CD14-positive monocyte (primary cell): Measurements from ENCODE around the gene TUBA1C. TPM values are rescaled to one million over a fixed set of nuclear protein-coding genes. Genes with fewer than 3 reads are reported as not detected.
A peak's percentile ranks its signal among the peaks of the same experiment; 100 is the strongest.
"Not testable (repeated sequence)": the region's sequence is repeated elsewhere in the genome, so short reads cannot be mapped to it uniquely, and the experiment has no call there.

Experiments used
- DNase-seq, 3 donors: peaks; one replicate each; pipeline ENCODE4 v3.0.0-alpha.2; 2011 to 2022
- H2AFZ ChIP-seq: 2 replicates; pipeline ENCODE4 v1.6.0; 2012; ENCODE audit warnings: mild to moderate bottlenecking, low read depth, low read length, inconsistent platforms; ENCODE audit not compliant: insufficient read depth, poor library complexity, severe bottlenecking
- H3K27ac ChIP-seq, 2 donors: 1 replicate in 1 of 2; 2 replicates in 1 of 2; pipeline ENCODE4 v1.5.1; 2012 to 2013; ENCODE audit warnings: low read length in 2 of 2, control low read depth in 1 of 2, inconsistent platforms in 1 of 2, low read depth in 1 of 2, mild to moderate bottlenecking in 1 of 2
- H3K27me3 ChIP-seq, 2 donors: one replicate each; pipeline versions ENCODE4 v1.6.0 to v1.6.1; 2011 to 2013; ENCODE audit warnings: low read length in 2 of 2; ENCODE audit not compliant: control insufficient read depth in 2 of 2, insufficient read depth in 2 of 2
- H3K36me3 ChIP-seq, 2 donors: replicated peaks in 1 of 2; 1 replicate in 1 of 2; 2 replicates in 1 of 2; pipeline versions ENCODE4 v1.5.1 to v1.6.1; 2012 to 2013; ENCODE audit warnings: low read length in 2 of 2, control low read depth in 1 of 2, inconsistent platforms in 1 of 2, mild to moderate bottlenecking in 1 of 2; ENCODE audit not compliant: insufficient read depth in 2 of 2, control insufficient read depth in 1 of 2
- H3K4me1 ChIP-seq, 2 donors: 1 replicate in 1 of 2; 2 replicates in 1 of 2; pipeline versions ENCODE4 v1.5.1 to v1.6.1; 2012 to 2013; ENCODE audit warnings: low read length in 2 of 2, control low read depth in 1 of 2, inconsistent platforms in 1 of 2, mild to moderate bottlenecking in 1 of 2, moderate library complexity in 1 of 2; ENCODE audit not compliant: insufficient read depth in 2 of 2, control insufficient read depth in 1 of 2
- H3K4me2 ChIP-seq: replicated peaks from 2 replicates; pipeline ENCODE3; 2012; ENCODE audit warnings: low read length, moderate library complexity, mild to moderate bottlenecking; ENCODE audit not compliant: poor library complexity, severe bottlenecking; ENCODE audit errors: extremely low read depth
- H3K4me3 ChIP-seq, 3 experiments: fragments of 200-600 bp in 1 of 3; sonication (generic) in 1 of 3; replicated peaks in 1 of 3; 1 replicate in 2 of 3; 2 replicates in 1 of 3; pipeline ENCODE4 v1.5.1; 2011 to 2013; ENCODE audit warnings: low read length in 3 of 3, mild to moderate bottlenecking in 3 of 3, control low read depth in 2 of 3, low read depth in 2 of 3, inconsistent platforms in 1 of 3, moderate library complexity in 1 of 3
- H3K79me2 ChIP-seq: 2 replicates; pipeline ENCODE4 v1.6.0; 2012; ENCODE audit warnings: mild to moderate bottlenecking, control low read depth, inconsistent platforms, low read length, moderate library complexity; ENCODE audit not compliant: insufficient read depth
- H3K9ac ChIP-seq: 2 replicates; pipeline ENCODE4 v1.6.0; 2017; ENCODE audit warnings: low read length, mild to moderate bottlenecking; ENCODE audit not compliant: insufficient read depth, poor library complexity, severe bottlenecking
- H3K9me3 ChIP-seq, 2 donors: replicated peaks in 1 of 2; 1 replicate in 1 of 2; 2 replicates in 1 of 2; pipeline versions ENCODE4 v1.5.1 to v1.6.1; 2012 to 2013; ENCODE audit warnings: low read length in 2 of 2, control low read depth in 1 of 2; ENCODE audit not compliant: control insufficient read depth in 1 of 2, insufficient read depth in 1 of 2
- H4K20me1 ChIP-seq: 2 replicates; pipeline ENCODE4 v1.6.0; 2012; ENCODE audit warnings: mild to moderate bottlenecking, low read length, control low read depth, moderate library complexity; ENCODE audit not compliant: insufficient read depth
- H3K27ac Mint-ChIP-seq, 7 donors: one replicate each; pipeline ENCODE4 v1.8.0; 2020; ENCODE audit warnings: mild to moderate bottlenecking in 7 of 7, mixed read lengths in 7 of 7, moderate library complexity in 6 of 7, inconsistent platforms in 2 of 7
- H3K27me3 Mint-ChIP-seq, 3 donors: one replicate each; pipeline ENCODE4 v1.8.0; 2021 to 2022; ENCODE audit warnings: low read depth in 3 of 3, mild to moderate bottlenecking in 3 of 3, mixed read lengths in 3 of 3, moderate library complexity in 3 of 3, inconsistent platforms in 1 of 3
- H3K36me3 Mint-ChIP-seq, 2 donors: one replicate each; pipeline ENCODE4 v1.8.0; 2020; ENCODE audit warnings: mixed read lengths in 2 of 2, inconsistent platforms in 1 of 2, mild to moderate bottlenecking in 1 of 2
- H3K4me1 Mint-ChIP-seq: one replicate; pipeline ENCODE4 v1.8.0; 2020; ENCODE audit warnings: mild to moderate bottlenecking, mixed read lengths
- H3K4me3 Mint-ChIP-seq, 2 donors: one replicate each; pipeline ENCODE4 v1.8.0; 2020; ENCODE audit warnings: mild to moderate bottlenecking in 2 of 2, mixed read lengths in 2 of 2, moderate library complexity in 1 of 2
- H3K9me3 Mint-ChIP-seq, 7 donors: one replicate each; pipeline ENCODE4 v1.8.0; 2020 to 2022; ENCODE audit warnings: mixed read lengths in 7 of 7, mild to moderate bottlenecking in 6 of 7, moderate library complexity in 6 of 7, inconsistent platforms in 2 of 7
- WGBS: methylation state at CpG from one replicate; pipeline ENCODE4 v1.1.5; 2013; ENCODE audit warnings: missing lambda C conversion rate; ENCODE audit not compliant: insufficient coverage; 5-methylcytosine and 5-hydroxymethylcytosine counted together
- intact Hi-C, 2 donors: fragments of 100-400 bp; cut with micrococcal nuclease; formaldehyde crosslinking; loops; one replicate each; pipeline versions ENCODE4 v1.15.0 to v1.15.1; 2023
- polyA plus RNA-seq, 3 donors: library from polyadenylated mRNA; depleted of rRNA in 1 of 3; unstranded in 2 of 3; stranded (reverse) in 1 of 3; fragments of 300-500 nt in 2 of 3; fragments of >200 nt in 1 of 3; fragmentation: Illumina TruSeq in 2 of 3; gene quantifications; 1 replicate in 2 of 3; 2 replicates in 1 of 3; pipeline ENCODE4 v1.2.3, GENCODE V29; 2012 to 2021
- TF ChIP-seq, protein P1 (sequence below): fragments of 200-600 bp; IDR thresholded peaks from one replicate; pipeline ENCODE4 v1.8.0; 2022; ENCODE audit warnings: antibody characterized with exemption, mild to moderate bottlenecking

Gene TUBA1C
- polyA plus RNA-seq, 3 donors, result 53.7 to 263 (median 61.0) TPM

DNA sequence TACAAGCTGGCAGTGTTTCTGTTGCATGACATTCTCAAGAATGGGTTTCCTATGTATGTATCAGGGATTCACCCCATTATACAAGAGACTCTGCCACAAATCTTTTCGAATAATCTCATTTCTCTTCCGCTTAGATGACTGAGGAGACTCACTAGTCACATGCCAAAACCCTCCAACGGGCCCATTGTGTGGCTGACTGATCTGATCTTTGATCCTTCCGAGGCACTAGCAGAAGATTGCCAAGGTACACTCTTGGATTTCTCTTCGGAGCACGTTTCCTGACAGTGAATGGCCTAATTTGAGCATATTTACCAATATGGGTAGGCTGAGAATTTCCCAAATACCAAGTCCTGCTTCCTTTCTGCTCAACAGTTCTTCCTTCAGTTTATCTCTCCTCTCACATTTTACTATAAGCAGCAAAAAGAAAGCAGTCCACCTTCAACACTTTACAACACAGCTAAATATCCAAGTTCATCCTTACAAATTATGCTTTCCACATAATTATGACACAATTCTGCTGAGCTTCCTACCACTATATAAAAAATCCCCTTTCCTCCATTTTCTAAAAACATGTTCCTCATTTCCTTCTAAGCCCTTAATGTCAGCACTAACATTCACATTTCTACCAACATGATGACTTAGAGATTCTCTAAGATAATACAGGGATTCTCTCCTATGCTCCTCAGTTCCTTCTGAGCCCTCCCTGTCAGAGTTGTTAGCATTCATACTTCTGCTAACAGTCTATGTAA, 41.1 kb downstream of the TUBA1C start:
- Mint-ChIP-seq H3K4me3 (no peak overlapping the region), H3K4me1 (peaks cover 6% of the 10 kb centered on the region), H3K27me3 (peaks cover 14 to 29% (median 25%) of the 10 kb centered on the region in 3 donors), H3K36me3 (no peaks in the 10 kb centered on the region), H3K27ac (peak overlapping the region in 1 of 7 donors; percentile 7), H3K9me3 (peaks cover 0 to 1% (median 0%) of the 10 kb centered on the region in 7 donors)
- Histone ChIP-seq H3K9ac (no peak overlapping the region), H3K4me3 (no peak overlapping the region), H3K4me1 (no peaks in the 10 kb centered on the region), H3K27me3 (peaks cover 2 to 20% of the 10 kb centered on the region in 2 donors), H3K4me2 (no peak overlapping the region), H3K9me3 (no peaks in the 10 kb centered on the region), H3K79me2 (no peaks in the 10 kb centered on the region), H3K27ac (no peak overlapping the region), H4K20me1 (no peaks in the 10 kb centered on the region), H2AFZ (peak overlapping the region; percentile 63), H3K36me3 (no peaks in the 10 kb centered on the region)
- intact Hi-C loops, result no loop called here
- DNase-seq, result peak in 2 of 3 donors; percentile 27 to 58
- 93% methylated on average over 2 of the region's 6 CpGs for WGBS
- TF ChIP-seq, protein P1, sequence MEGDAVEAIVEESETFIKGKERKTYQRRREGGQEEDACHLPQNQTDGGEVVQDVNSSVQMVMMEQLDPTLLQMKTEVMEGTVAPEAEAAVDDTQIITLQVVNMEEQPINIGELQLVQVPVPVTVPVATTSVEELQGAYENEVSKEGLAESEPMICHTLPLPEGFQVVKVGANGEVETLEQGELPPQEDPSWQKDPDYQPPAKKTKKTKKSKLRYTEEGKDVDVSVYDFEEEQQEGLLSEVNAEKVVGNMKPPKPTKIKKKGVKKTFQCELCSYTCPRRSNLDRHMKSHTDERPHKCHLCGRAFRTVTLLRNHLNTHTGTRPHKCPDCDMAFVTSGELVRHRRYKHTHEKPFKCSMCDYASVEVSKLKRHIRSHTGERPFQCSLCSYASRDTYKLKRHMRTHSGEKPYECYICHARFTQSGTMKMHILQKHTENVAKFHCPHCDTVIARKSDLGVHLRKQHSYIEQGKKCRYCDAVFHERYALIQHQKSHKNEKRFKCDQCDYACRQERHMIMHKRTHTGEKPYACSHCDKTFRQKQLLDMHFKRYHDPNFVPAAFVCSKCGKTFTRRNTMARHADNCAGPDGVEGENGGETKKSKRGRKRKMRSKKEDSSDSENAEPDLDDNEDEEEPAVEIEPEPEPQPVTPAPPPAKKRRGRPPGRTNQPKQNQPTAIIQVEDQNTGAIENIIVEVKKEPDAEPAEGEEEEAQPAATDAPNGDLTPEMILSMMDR, result no peak

DNA sequence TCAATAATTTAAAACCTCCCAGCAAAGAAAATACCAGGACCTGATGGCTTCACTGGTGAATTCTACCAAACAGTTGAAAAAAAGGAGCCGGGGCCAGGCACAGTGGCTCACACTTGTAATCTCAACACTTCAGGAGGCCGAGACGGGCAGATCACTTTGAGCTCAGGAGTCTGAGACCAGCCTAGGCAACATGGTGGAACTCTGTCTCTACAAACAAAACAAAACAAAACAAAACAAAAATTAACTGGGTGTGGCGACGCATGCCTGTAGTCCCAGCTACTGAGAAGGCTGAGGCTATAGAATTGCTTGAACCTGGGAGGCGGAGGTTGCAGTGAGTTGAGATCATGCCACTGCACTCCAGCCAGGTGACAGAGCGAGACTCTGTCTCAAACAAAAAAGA, 44.5 kb downstream of the TUBA1C start:
- no peaks in the 10 kb centered on the region for H4K20me1 ChIP-seq
- DNase-seq, result no peak
- H3K27me3 ChIP-seq, result peaks cover 2 to 7% of the 10 kb centered on the region in 2 donors
- no peaks in the 10 kb centered on the region for H3K9me3 ChIP-seq
- H3K79me2 ChIP-seq, result no peaks in the 10 kb centered on the region
- intact Hi-C loops, result no loop called here
- TF ChIP-seq, protein P1, result no peak
- H3K4me1 Mint-ChIP-seq, result peaks cover 6% of the 10 kb centered on the region
- no peak overlapping the region for H3K9ac ChIP-seq
- H3K4me1 ChIP-seq, result no peaks in the 10 kb centered on the region
- H3K36me3 ChIP-seq, result no peaks in the 10 kb centered on the region
- H3K4me3 Mint-ChIP-seq, result no peak overlapping the region
- peaks cover 17 to 22% (median 20%) of the 10 kb centered on the region in 3 donors for H3K27me3 Mint-ChIP-seq
- no peak overlapping the region for H2AFZ ChIP-seq
- no peak overlapping the region for H3K27ac Mint-ChIP-seq
- H3K4me2 ChIP-seq, result no peak overlapping the region
- H3K27ac ChIP-seq, result no peak overlapping the region
- peaks cover 0 to 2% (median 0%) of the 10 kb centered on the region in 7 donors for H3K9me3 Mint-ChIP-seq
- H3K36me3 Mint-ChIP-seq, result no peaks in the 10 kb centered on the region
- WGBS, result 96% methylated on average over 2 of the region's 7 CpGs
- no peak overlapping the region for H3K4me3 ChIP-seq

DNA sequence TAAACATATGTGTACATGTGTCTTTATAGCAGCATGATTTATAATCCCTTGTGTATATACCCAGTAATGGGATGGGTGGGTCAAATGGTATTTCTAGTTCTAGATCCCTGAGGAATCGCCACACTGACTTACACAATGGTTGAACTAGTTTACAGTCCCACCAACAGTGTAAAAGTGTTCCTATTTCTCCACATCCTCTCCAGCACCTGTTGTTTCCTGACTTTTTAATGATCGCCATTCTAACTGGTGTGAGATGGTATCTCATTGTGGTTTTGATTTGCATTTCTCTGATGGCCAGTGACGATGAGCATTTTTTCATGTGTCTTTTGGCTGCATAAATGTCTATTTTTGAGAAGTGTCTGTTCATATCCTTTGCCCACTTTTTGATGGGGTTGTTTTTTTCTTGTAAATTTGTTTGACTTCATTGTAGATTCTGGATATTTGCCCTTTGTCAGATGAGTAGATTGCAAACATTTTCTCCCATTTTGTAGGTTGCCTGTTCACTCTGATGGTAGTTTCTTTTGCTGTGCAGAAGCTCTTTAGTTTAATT, 45.6 kb downstream of the TUBA1C start:
- H2AFZ ChIP-seq, H3K4me1 ChIP-seq, H3K4me2 ChIP-seq, H3K4me1 Mint-ChIP-seq, H3K27ac ChIP-seq, intact Hi-C loops, H3K9ac ChIP-seq, H3K79me2 ChIP-seq, H3K27ac Mint-ChIP-seq, H3K9me3 Mint-ChIP-seq, H3K4me3 ChIP-seq, DNase-seq, H3K4me3 Mint-ChIP-seq, H3K36me3 Mint-ChIP-seq, H3K36me3 ChIP-seq, H3K27me3 ChIP-seq, H4K20me1 ChIP-seq, H3K9me3 ChIP-seq: not testable (repeated sequence)
- H3K27me3 Mint-ChIP-seq, result peaks cover 17 to 22% (median 20%) of the 10 kb centered on the region in 3 donors
- WGBS, result no CpG with 5 or more reads among the region's 3 CpGs
